HepG2 (cell line): ENCODE results near the gene CD300LF. TPM values are rescaled to one million over a fixed set of nuclear protein-coding genes. Genes with fewer than 3 reads are reported as not detected.

ENCODE experiments used
- EEA1 ChIP-seq: sonication (generic); formaldehyde crosslinking; IDR thresholded peaks from 2 replicates; pipeline ENCODE4 v1.5.1; 2020; ENCODE audit warnings: mild to moderate bottlenecking, missing genetic modification reagents, borderline replicate concordance
- ETV6 ChIP-seq: sonication (generic); formaldehyde crosslinking; conservative IDR thresholded peaks from 2 replicates; pipeline ENCODE4 v1.4.0; 2020; ENCODE audit warnings: missing genetic modification reagents
- FOXM1 ChIP-seq: sonication (generic); formaldehyde crosslinking; IDR thresholded peaks from 2 replicates; pipeline ENCODE4 v1.5.0; 2020; ENCODE audit warnings: missing genetic modification reagents
- MBNL3 ChIP-seq: fragments of 250-450 bp; sonication (Bioruptor Pico); conservative IDR thresholded peaks from 2 replicates; pipeline ENCODE4 v1.8.0; 2022; ENCODE audit warnings: mild to moderate bottlenecking, inconsistent platforms
- MIER2 ChIP-seq: IDR thresholded peaks from 2 replicates; pipeline ENCODE4 v1.6.1; 2016; ENCODE audit warnings: missing biosample characterization, missing genetic modification reagents
- PHB2 ChIP-seq: fragments of 450-650 bp; IDR thresholded peaks from 2 replicates; pipeline ENCODE4 v1.6.1; 2018; ENCODE audit not compliant: partially characterized antibody
- PHF5A ChIP-seq: IDR thresholded peaks from one replicate; pipeline ENCODE4 v1.6.1; 2018; ENCODE audit warnings: low read depth, missing genetic modification reagents; ENCODE audit not compliant: unreplicated experiment
- REPIN1 ChIP-seq: sonication (generic); formaldehyde crosslinking; IDR thresholded peaks from 2 replicates; pipeline ENCODE4 v1.8.0; 2022; ENCODE audit warnings: missing genetic modification reagents, low read depth, mild to moderate bottlenecking, borderline replicate concordance
- SIN3B ChIP-seq: fragments of 150-350 bp; IDR thresholded peaks from 2 replicates; pipeline ENCODE4 v1.6.1; 2014; ENCODE audit warnings: low read length
- ZFP36 ChIP-seq: fragments of 150-350 bp; IDR thresholded peaks from 2 replicates; pipeline ENCODE4 v1.6.1; 2018; ENCODE audit warnings: borderline replicate concordance, low read length, low read depth; ENCODE audit not compliant: partially characterized antibody
- ZNF138 ChIP-seq: sonication (generic); formaldehyde crosslinking; IDR thresholded peaks from 2 replicates; pipeline ENCODE4 v1.5.0; 2020; ENCODE audit warnings: mild to moderate bottlenecking, low read depth, missing genetic modification reagents
- ZNF337 ChIP-seq: sonication (generic); formaldehyde crosslinking; IDR thresholded peaks from 2 replicates; pipeline ENCODE4 v1.5.1; 2020; ENCODE audit warnings: missing genetic modification reagents, low read depth, mild to moderate bottlenecking, borderline replicate concordance
- ZNF790 ChIP-seq: sonication (generic); formaldehyde crosslinking; IDR thresholded peaks from 2 replicates; pipeline ENCODE4 v1.8.0; 2022; ENCODE audit warnings: missing genetic modification reagents, mild to moderate bottlenecking, borderline replicate concordance
- polyA plus RNA-seq, 8 experiments: library from polyadenylated mRNA; depleted of rRNA in 3 of 8; stranded (reverse) in 7 of 8; unstranded in 1 of 8; fragments of >200 nt; fragmentation: Illumina TruSeq in 4 of 8; extraction: Trizol in 4 of 8; gene quantifications; 2 replicates each; pipeline versions ENCODE4 v1.2.1 to v1.2.3, GENCODE V29; 2011 to 2016; ENCODE audit warnings: low read depth in 4 of 8, missing spikeins in 1 of 8, mixed read lengths in 1 of 8; ENCODE audit not compliant: insufficient read depth in 1 of 8
- total RNA-seq, 5 experiments: library from RNA; depleted of rRNA; stranded (reverse); fragments of >200 nt; fragmentation: Illumina TruSeq; extraction: Trizol; gene quantifications; 2 replicates each; pipeline ENCODE4 v1.2.3, GENCODE V29; 2016; ENCODE audit warnings: low read depth in 1 of 5
- TF ChIP-seq, protein P1 (sequence below): sonication (generic); formaldehyde crosslinking; IDR thresholded peaks from 2 replicates; pipeline ENCODE4 v1.5.1; 2020; ENCODE audit warnings: mild to moderate bottlenecking, moderate library complexity, missing genetic modification reagents
- TF ChIP-seq, protein P2 (sequence below): sonication (generic); formaldehyde crosslinking; IDR thresholded peaks from 2 replicates; pipeline ENCODE4 v1.5.1; 2020; ENCODE audit warnings: mild to moderate bottlenecking, missing genetic modification reagents
- TF ChIP-seq, protein P3 (sequence below): IDR thresholded peaks from 2 replicates; pipeline ENCODE4 v1.6.1; 2016; ENCODE audit warnings: low read depth, control low read depth
- TF ChIP-seq, protein P4 (sequence below): sonication (generic); formaldehyde crosslinking; IDR thresholded peaks from 2 replicates; pipeline ENCODE4 v1.5.0; 2020; ENCODE audit warnings: missing genetic modification reagents, mild to moderate bottlenecking, borderline replicate concordance
- TF ChIP-seq, protein P5 (sequence below): sonication (generic); formaldehyde crosslinking; IDR thresholded peaks from 2 replicates; pipeline ENCODE4 v1.8.1; 2022; ENCODE audit warnings: mild to moderate bottlenecking, missing genetic modification reagents

Gene CD300LF
- total and polyA plus RNA-seq, 2 of the 13 experiments (the other 11 are each of a cell fraction or from before 2014, with no cell fraction given), result not detected

DNA sequence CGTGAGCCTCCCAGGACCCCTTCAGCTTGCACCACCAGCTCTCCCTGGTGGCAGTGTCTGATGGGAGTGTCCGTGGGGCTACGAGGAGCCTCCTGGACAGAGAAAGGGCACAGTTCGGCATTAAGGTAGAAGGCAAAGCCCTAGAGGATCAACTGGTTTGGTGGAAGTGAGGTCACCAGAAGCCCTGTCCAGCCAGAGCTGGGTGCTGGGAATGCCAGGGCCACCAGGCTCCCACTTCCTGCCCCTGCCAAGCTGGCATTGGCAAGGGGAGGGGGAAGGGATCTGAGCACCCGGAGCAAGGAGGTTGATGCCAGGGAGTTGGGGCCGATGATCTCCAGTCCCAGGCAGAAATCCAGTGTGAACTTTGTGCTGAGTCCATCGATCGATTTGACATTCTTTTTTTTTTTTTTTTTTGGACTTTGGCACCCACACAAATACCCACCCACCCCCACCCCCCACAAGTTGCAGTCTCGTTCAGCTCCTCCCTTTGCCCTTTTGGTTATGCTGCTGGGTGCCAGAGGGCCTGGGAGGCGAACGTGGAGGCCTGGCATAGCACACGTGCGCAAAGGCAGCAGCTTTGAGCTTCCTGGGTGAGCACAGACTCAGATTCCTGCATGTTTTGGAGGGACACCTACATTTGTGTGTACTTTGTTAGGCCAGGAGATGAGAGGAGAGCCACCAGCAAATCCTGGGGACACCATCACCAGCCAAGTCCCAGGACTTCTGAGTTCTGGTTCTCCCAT, 37.8 kb upstream of the CD300LF start (continued):
- TF ChIP-seq FOXM1, result peak; percentile 74; the same call in 1 of the 2 replicates
- peak; percentile 52; the same call in 1 of the 2 replicates for TF ChIP-seq SIN3B
- no peak for TF ChIP-seq ZFP36
- TF ChIP-seq, protein P1, sequence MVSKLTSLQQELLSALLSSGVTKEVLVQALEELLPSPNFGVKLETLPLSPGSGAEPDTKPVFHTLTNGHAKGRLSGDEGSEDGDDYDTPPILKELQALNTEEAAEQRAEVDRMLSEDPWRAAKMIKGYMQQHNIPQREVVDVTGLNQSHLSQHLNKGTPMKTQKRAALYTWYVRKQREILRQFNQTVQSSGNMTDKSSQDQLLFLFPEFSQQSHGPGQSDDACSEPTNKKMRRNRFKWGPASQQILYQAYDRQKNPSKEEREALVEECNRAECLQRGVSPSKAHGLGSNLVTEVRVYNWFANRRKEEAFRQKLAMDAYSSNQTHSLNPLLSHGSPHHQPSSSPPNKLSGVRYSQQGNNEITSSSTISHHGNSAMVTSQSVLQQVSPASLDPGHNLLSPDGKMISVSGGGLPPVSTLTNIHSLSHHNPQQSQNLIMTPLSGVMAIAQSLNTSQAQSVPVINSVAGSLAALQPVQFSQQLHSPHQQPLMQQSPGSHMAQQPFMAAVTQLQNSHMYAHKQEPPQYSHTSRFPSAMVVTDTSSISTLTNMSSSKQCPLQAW (CRISPR knock-in tag), result peak; percentile 27; the same call in 1 of the 2 replicates
- TF ChIP-seq, protein P2, sequence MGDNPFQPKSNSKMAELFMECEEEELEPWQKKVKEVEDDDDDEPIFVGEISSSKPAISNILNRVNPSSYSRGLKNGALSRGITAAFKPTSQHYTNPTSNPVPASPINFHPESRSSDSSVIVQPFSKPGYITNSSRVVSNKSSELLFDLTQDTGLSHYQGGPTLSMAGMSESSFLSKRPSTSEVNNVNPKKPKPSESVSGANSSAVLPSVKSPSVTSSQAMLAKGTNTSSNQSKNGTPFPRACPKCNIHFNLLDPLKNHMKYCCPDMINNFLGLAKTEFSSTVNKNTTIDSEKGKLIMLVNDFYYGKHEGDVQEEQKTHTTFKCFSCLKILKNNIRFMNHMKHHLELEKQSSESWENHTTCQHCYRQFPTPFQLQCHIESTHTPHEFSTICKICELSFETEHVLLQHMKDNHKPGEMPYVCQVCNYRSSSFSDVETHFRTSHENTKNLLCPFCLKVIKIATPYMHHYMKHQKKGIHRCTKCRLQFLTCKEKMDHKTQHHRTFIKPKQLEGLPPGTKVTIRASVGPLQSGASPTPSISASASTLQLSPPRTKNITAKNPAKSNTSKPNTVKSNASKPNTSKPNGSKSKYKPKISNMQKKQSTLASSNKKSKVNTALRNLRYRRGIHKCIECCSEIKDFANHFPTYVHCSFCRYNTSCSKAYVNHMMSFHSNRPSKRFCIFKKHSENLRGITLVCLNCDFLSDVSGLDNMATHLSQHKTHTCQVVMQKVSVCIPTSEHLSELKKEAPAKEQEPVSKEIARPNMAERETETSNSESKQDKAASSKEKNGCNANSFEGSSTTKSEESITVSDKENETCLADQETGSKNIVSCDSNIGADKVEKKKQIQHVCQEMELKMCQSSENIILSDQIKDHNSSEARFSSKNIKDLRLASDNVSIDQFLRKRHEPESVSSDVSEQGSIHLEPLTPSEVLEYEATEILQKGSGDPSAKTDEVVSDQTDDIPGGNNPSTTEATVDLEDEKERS, result peak; percentile 86
- no peak for TF ChIP-seq EEA1
- peak; percentile 75 for TF ChIP-seq PHF5A
- TF ChIP-seq, protein P3, sequence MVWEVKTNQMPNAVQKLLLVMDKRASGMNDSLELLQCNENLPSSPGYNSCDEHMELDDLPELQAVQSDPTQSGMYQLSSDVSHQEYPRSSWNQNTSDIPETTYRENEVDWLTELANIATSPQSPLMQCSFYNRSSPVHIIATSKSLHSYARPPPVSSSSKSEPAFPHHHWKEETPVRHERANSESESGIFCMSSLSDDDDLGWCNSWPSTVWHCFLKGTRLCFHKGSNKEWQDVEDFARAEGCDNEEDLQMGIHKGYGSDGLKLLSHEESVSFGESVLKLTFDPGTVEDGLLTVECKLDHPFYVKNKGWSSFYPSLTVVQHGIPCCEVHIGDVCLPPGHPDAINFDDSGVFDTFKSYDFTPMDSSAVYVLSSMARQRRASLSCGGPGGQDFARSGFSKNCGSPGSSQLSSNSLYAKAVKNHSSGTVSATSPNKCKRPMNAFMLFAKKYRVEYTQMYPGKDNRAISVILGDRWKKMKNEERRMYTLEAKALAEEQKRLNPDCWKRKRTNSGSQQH, result peak; percentile 98
- TF ChIP-seq MIER2, result peak; percentile 33; the same call in 1 of the 2 replicates
- TF ChIP-seq ZNF138 (CRISPR knock-in tag), result no peak; the same call in 1 of the 2 replicates
- TF ChIP-seq ZNF790 (CRISPR knock-in tag), result no peak; the same call in 1 of the 2 replicates
- no peak for TF ChIP-seq MBNL3 (CRISPR knock-in tag)
- TF ChIP-seq, protein P4, sequence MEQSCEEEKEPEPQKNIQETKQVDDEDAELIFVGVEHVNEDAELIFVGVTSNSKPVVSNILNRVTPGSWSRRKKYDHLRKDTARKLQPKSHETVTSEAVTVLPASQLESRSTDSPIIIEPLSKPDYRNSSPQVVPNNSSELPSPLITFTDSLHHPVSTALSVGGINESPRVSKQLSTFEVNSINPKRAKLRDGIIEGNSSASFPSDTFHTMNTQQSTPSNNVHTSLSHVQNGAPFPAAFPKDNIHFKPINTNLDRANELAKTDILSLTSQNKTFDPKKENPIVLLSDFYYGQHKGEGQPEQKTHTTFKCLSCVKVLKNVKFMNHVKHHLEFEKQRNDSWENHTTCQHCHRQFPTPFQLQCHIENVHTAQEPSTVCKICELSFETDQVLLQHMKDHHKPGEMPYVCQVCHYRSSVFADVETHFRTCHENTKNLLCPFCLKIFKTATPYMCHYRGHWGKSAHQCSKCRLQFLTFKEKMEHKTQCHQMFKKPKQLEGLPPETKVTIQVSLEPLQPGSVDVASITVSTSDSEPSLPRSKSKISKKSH (CRISPR knock-in tag), result no peak
- TF ChIP-seq ETV6, result 0 out of 2 replicates have a peak, but pooled peaks have one; percentile 38
- no peak for TF ChIP-seq PHB2
- TF ChIP-seq ZNF337 (CRISPR knock-in tag), result no peak
- TF ChIP-seq REPIN1 (CRISPR knock-in tag), result no peak; the same call in 1 of the 2 replicates
- TF ChIP-seq, protein P5, sequence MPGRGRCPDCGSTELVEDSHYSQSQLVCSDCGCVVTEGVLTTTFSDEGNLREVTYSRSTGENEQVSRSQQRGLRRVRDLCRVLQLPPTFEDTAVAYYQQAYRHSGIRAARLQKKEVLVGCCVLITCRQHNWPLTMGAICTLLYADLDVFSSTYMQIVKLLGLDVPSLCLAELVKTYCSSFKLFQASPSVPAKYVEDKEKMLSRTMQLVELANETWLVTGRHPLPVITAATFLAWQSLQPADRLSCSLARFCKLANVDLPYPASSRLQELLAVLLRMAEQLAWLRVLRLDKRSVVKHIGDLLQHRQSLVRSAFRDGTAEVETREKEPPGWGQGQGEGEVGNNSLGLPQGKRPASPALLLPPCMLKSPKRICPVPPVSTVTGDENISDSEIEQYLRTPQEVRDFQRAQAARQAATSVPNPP (CRISPR knock-in tag), result no peak
